ENCODE data around the gene C12orf60. TPM values are rescaled to one million over a fixed set of nuclear protein-coding genes. Genes with fewer than 3 reads are reported as not detected.

The C12orf60 gene
- total RNA-seq, 1 experiment from 2014 or later: 3.5 TPM

DNA sequence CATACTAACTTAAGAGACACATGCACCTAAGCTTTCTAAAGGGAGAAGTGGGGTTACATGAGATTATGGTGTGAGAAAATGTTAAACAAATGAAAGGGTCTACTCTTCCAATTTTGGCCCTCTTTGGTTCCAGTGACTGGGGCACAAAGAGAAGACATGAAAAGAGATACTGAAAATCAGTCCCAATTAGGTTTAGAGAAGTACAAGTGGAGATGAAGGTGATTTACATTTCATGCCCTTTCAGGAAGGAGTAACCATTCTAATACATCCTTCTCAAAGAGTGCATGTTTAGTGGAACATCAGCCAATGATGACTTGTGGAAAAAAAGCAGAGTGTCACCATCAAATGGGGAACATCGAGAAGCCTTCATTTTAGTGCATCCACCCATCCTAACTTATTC is 67.8 kb downstream of the C12orf60 start:
- no peaks in the 10 kb centered on the region for H4K20me1 ChIP-seq (ENCODE audit: insufficient read depth)
- ChIA-PET RAD21 (ENCODE audit: low non-redundant PET in 1 of 2, low total read pairs in 2 of 2, uncharacterized antibody in 2 of 2, unreplicated experiment in 2 of 2) (no interaction called here), CTCF (no interaction called here), POLR2A (no interaction called here)
- no peak overlapping the region for H3K9ac ChIP-seq (ENCODE audit: low read length)
- no peaks in the 10 kb centered on the region for H3K79me2 ChIP-seq (ENCODE audit: insufficient read depth, low read length)
- no peak overlapping the region for H3K4me3 ChIP-seq (replicated peaks in 1 of 2; ENCODE audit: low read depth in 1 of 2, low read length in 2 of 2)
- peaks cover 0 to 10% of the 10 kb centered on the region in 2 experiments; a peak in 2 of 4 replicates for H3K4me1 ChIP-seq (ENCODE audit: control insufficient read depth in 1 of 2, insufficient read depth in 2 of 2, low read length in 2 of 2)
- TF ChIP-seq, protein P1, sequence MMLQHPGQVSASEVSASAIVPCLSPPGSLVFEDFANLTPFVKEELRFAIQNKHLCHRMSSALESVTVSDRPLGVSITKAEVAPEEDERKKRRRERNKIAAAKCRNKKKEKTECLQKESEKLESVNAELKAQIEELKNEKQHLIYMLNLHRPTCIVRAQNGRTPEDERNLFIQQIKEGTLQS (IDR thresholded peaks at IDR 0.05): no peak
- TF ChIP-seq, protein P2, sequence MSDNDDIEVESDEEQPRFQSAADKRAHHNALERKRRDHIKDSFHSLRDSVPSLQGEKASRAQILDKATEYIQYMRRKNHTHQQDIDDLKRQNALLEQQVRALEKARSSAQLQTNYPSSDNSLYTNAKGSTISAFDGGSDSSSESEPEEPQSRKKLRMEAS (IDR thresholded peaks at IDR 0.05): no peak
- TF ChIP-seq TCF7L2 (IDR thresholded peaks at IDR 0.05; ENCODE audit: borderline replicate concordance, extremely low read depth, insufficient read depth, insufficient read length) (no peak), FOSL1 (IDR thresholded peaks at IDR 0.05; ENCODE audit: low read depth) (no peak), EGR1 (IDR thresholded peaks at IDR 0.05; ENCODE audit: low read depth) (no peak), JUND (IDR thresholded peaks at IDR 0.05) (no peak), ZFX (IDR thresholded peaks at IDR 0.05) (no peak), POLR2A (IDR thresholded peaks at IDR 0.05; ENCODE audit: borderline replicate concordance, extremely low read depth, insufficient read depth, insufficient read length) (no peak), ZNF274 (IDR thresholded peaks at IDR 0.05; ENCODE audit: low read depth, low read length) (no peak), RAD21 (IDR thresholded peaks at IDR 0.05; ENCODE audit: low read depth) (no peak), EZH2phosphoT487 (IDR thresholded peaks at IDR 0.05; ENCODE audit: borderline replicate concordance) (no peak), ELF1 (IDR thresholded peaks at IDR 0.05; ENCODE audit: borderline replicate concordance, low read depth) (no peak), CEBPB (IDR thresholded peaks at IDR 0.05; ENCODE audit: low read depth) (no peak)
- TF ChIP-seq, protein P3, sequence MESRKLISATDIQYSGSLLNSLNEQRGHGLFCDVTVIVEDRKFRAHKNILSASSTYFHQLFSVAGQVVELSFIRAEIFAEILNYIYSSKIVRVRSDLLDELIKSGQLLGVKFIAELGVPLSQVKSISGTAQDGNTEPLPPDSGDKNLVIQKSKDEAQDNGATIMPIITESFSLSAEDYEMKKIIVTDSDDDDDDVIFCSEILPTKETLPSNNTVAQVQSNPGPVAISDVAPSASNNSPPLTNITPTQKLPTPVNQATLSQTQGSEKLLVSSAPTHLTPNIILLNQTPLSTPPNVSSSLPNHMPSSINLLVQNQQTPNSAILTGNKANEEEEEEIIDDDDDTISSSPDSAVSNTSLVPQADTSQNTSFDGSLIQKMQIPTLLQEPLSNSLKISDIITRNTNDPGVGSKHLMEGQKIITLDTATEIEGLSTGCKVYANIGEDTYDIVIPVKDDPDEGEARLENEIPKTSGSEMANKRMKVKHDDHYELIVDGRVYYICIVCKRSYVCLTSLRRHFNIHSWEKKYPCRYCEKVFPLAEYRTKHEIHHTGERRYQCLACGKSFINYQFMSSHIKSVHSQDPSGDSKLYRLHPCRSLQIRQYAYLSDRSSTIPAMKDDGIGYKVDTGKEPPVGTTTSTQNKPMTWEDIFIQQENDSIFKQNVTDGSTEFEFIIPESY (IDR thresholded peaks at IDR 0.05; ENCODE audit: extremely low read depth, insufficient replicate concordance, low read length): no peak
- TF ChIP-seq, protein P4, sequence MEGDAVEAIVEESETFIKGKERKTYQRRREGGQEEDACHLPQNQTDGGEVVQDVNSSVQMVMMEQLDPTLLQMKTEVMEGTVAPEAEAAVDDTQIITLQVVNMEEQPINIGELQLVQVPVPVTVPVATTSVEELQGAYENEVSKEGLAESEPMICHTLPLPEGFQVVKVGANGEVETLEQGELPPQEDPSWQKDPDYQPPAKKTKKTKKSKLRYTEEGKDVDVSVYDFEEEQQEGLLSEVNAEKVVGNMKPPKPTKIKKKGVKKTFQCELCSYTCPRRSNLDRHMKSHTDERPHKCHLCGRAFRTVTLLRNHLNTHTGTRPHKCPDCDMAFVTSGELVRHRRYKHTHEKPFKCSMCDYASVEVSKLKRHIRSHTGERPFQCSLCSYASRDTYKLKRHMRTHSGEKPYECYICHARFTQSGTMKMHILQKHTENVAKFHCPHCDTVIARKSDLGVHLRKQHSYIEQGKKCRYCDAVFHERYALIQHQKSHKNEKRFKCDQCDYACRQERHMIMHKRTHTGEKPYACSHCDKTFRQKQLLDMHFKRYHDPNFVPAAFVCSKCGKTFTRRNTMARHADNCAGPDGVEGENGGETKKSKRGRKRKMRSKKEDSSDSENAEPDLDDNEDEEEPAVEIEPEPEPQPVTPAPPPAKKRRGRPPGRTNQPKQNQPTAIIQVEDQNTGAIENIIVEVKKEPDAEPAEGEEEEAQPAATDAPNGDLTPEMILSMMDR (IDR thresholded peaks at IDR 0.05 in 2 of 3, conservative IDR thresholded peaks at IDR 0.05 in 1 of 3; ENCODE audit: borderline replicate concordance in 1 of 3, insufficient read depth in 1 of 3, low read depth in 2 of 3, low read length in 2 of 3): no peak
- TF ChIP-seq, protein P5, sequence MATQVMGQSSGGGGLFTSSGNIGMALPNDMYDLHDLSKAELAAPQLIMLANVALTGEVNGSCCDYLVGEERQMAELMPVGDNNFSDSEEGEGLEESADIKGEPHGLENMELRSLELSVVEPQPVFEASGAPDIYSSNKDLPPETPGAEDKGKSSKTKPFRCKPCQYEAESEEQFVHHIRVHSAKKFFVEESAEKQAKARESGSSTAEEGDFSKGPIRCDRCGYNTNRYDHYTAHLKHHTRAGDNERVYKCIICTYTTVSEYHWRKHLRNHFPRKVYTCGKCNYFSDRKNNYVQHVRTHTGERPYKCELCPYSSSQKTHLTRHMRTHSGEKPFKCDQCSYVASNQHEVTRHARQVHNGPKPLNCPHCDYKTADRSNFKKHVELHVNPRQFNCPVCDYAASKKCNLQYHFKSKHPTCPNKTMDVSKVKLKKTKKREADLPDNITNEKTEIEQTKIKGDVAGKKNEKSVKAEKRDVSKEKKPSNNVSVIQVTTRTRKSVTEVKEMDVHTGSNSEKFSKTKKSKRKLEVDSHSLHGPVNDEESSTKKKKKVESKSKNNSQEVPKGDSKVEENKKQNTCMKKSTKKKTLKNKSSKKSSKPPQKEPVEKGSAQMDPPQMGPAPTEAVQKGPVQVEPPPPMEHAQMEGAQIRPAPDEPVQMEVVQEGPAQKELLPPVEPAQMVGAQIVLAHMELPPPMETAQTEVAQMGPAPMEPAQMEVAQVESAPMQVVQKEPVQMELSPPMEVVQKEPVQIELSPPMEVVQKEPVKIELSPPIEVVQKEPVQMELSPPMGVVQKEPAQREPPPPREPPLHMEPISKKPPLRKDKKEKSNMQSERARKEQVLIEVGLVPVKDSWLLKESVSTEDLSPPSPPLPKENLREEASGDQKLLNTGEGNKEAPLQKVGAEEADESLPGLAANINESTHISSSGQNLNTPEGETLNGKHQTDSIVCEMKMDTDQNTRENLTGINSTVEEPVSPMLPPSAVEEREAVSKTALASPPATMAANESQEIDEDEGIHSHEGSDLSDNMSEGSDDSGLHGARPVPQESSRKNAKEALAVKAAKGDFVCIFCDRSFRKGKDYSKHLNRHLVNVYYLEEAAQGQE (IDR thresholded peaks at IDR 0.05; ENCODE audit: low read depth): no peak
- no peaks in the 10 kb centered on the region for H3K27me3 ChIP-seq (ENCODE audit: insufficient read depth, low read length)
- H3K9me2 ChIP-seq (ENCODE audit: insufficient read depth): no peaks in the 10 kb centered on the region
- H3K27ac ChIP-seq (ENCODE audit: low read depth, low read length): no peak overlapping the region
- H3K4me2 ChIP-seq (ENCODE audit: low read length): no peak overlapping the region
- H3K9me3 ChIP-seq (ENCODE audit: control insufficient read depth in 1 of 2, insufficient read depth in 1 of 2, low read depth in 1 of 2, low read length in 2 of 2): no peaks in the 10 kb centered on the region
- intact Hi-C loops (cut with micrococcal nuclease): no loop called here
- H2AFZ ChIP-seq (ENCODE audit: low read depth, low read length, poor library complexity, severe bottlenecking): no peak overlapping the region
- H3K36me3 ChIP-seq (ENCODE audit: control insufficient read depth in 1 of 2, insufficient read depth in 2 of 2, low read length in 2 of 2): no peaks in the 10 kb centered on the region
- no TSS peak for BruUV-seq (replicated peaks)
- ATAC-seq (no peak), DNase-seq (ENCODE audit: low read depth, low spot score) (no peak)
